GM12864 (cell line): ENCODE measurements around the gene TUBA3E.
"Not testable (repeated sequence)": the region's sequence is repeated elsewhere in the genome, so short reads cannot be mapped to it uniquely, and the experiment has no call there.

Experiments
- DNase-seq: peaks from one replicate; pipeline ENCODE4 v3.0.0-alpha.2; 2011; ENCODE audit warnings: low read depth
- H3K4me3 ChIP-seq: 2 replicates; pipeline ENCODE4 v1.5.1; 2011; ENCODE audit warnings: mild to moderate bottlenecking, low read depth, low read length, control low read depth
- CTCF ChIP-seq: IDR thresholded peaks from 2 replicates; pipeline ENCODE4 v1.5.1; 2011; ENCODE audit warnings: low read depth, mild to moderate bottlenecking, moderate library complexity, low read length, control low read depth, inconsistent platforms; ENCODE audit errors: missing control alignments

TUBA3E gene

GRCh38 chr2:130228467-130229160, 30.4 kb upstream of the TUBA3E start:
- H3K4me3 ChIP-seq, DNase-seq: not testable (repeated sequence)

GRCh38 chr2:130228005-130228404, 29.8 kb upstream of the TUBA3E start:
- not testable (repeated sequence) for DNase-seq

DNA sequence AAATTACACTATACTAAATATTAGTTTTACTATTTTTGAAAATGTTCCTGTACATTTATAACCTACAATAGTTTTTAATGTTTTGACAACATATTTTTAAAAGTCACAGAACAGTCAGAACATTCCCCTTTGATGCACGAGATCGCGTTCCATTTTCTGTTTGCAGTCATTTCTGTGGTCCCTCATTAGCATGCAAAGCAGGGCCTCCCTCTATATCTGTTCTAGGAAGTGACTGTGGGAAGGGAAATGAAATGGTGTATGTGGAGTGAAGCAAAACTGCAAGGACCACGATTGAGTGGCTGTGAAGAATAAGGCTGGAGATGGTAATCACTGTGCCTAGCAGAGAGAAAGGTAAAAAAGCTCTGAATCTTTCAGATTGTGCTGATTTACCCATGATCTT, 24.3 kb upstream of the TUBA3E start:
- not testable (repeated sequence) for DNase-seq, H3K4me3 ChIP-seq

More at GRCh38 chr2:130228005-130228404, 29.8 kb upstream of the TUBA3E start:
- not testable (repeated sequence) for H3K4me3 ChIP-seq

- not testable (repeated sequence) for H3K4me3 ChIP-seq, DNase-seq
Measured at GRCh38 chr2:130220505-130220904, 22.3 kb upstream of the TUBA3E start.

DNA sequence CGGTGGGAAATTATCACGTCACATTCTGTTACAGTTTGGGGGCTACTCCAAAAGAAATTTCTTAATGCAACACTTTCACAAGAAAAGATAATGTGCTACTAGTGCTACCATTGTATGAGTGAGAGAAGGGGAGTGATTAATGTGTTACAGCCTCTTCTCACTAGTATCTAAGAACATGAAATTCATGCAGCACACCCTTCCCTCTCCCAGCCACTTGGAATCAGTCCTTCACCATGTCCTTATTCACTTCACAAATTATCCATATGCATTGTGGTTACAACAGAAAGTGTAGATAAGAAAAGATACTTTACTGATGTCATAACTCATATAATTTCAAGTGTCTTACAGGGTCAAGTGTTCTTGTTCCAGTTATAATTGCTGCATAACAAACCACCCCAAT, 20.9 kb upstream of the TUBA3E start:
- DNase-seq, H3K4me3 ChIP-seq: not testable (repeated sequence)

- not testable (repeated sequence) for H3K4me3 ChIP-seq, DNase-seq
Measured at GRCh38 chr2:130207051-130207450, 8.8 kb upstream of the TUBA3E start.

- not testable (repeated sequence) for H3K4me3 ChIP-seq, DNase-seq
Measured at GRCh38 chr2:130203150-130203549, 4.9 kb upstream of the TUBA3E start.

DNA sequence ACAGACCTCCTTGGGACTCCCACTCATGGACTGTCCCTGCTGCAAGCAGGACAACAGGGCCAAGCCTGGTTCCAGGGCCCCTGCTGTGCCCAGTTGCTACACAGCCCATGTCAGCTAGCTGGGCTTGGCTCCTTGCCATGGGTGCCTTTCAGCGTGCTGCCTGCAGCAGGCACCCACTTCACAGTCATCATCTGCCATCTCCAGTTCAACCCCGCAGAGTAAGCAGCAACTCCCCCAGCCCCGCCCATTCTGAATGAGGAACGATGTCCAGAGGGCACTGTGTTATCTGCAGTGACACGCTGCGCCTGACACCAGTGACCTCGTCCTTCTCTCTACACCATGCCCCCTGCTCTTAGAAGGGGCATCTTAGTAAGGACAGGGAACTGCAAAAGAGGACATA, 4.3 kb upstream of the TUBA3E start:
- H3K4me3 ChIP-seq, DNase-seq: not testable (repeated sequence)

GRCh38 chr2:130196052-130196451, 2.2 kb downstream of the TUBA3E start:
- not testable (repeated sequence) for DNase-seq

GRCh38 chr2:130195089-130195635, 3.1 kb downstream of the TUBA3E start:
- DNase-seq, H3K4me3 ChIP-seq: not testable (repeated sequence)

More at GRCh38 chr2:130196052-130196451, 2.2 kb downstream of the TUBA3E start:
- H3K4me3 ChIP-seq, result not testable (repeated sequence)

DNA sequence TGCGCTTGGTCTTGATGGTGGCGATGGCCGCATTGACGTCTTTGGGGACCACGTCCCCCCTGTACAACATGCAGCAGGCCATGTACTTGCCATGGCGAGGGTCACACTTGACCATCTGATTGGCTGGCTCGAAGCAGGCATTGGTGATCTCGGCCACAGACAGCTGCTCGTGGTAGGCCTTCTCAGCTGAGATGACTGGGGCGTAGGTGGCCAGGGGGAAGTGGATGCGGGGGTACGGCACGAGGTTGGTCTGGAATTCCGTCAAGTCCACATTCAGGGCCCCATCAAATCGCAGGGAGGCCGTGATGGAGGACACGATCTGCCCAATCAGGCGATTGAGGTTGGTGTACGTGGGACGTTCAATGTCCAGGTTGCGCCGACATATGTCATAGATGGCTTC, 4.4 kb downstream of the TUBA3E start:
- not testable (repeated sequence) for DNase-seq, H3K4me3 ChIP-seq

- H3K4me3 ChIP-seq, DNase-seq: not testable (repeated sequence)
Measured at GRCh38 chr2:130192451-130192850, 5.8 kb downstream of the TUBA3E start.

DNA sequence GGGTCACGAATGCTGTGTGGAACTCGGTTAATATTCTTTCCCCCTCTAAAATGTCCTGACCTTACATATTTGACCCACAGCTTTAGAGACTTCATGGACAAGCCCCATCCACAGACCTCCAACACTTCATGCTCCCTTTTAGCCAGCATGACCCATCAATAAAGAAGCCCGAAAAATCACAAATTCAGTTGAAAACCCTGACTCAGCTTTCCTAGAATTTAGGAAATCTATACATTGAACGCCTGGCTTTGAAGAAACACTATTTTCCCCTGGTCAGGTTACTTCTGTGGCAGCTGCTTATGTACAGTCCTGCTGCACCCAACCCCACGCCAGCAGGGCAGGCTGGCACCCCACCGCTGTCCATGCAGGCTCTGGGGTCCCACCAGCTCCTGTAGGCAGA, 6.9 kb downstream of the TUBA3E start:
- not testable (repeated sequence) for H3K4me3 ChIP-seq, DNase-seq

- no peak for TF ChIP-seq CTCF
- no peak overlapping the region for H3K4me3 ChIP-seq
- DNase-seq, result no peak
Measured at GRCh38 chr2:130190237-130190636, 8.0 kb downstream of the TUBA3E start.

GRCh38 chr2:130188958-130189357, 9.3 kb downstream of the TUBA3E start:
- not testable (repeated sequence) for DNase-seq

GRCh38 chr2:130187859-130188792, 10.1 kb downstream of the TUBA3E start:
- not testable (repeated sequence) for DNase-seq, H3K4me3 ChIP-seq

More at GRCh38 chr2:130188958-130189357, 9.3 kb downstream of the TUBA3E start:
- not testable (repeated sequence) for H3K4me3 ChIP-seq
